Ectodermal cell (in vitro differentiated cells): Measurements from ENCODE around the gene SRSF11.
A peak's percentile ranks its signal among the peaks of the same experiment; 100 is the strongest.
"Not testable (repeated sequence)": the region's sequence is repeated elsewhere in the genome, so short reads cannot be mapped to it uniquely, and the experiment has no call there.

Source experiments
- H3K27ac ChIP-seq: 2 replicates; pipeline ENCODE4 v1.7.0; 2013; ENCODE audit warnings: mild to moderate bottlenecking, low read depth, low read length; ENCODE audit not compliant: insufficient read depth, poor library complexity, severe bottlenecking
- H3K27me3 ChIP-seq: 2 replicates; pipeline ENCODE4 v1.7.0; 2013; ENCODE audit warnings: mild to moderate bottlenecking, low read length; ENCODE audit not compliant: insufficient read depth, control insufficient read depth, poor library complexity, severe bottlenecking
- H3K36me3 ChIP-seq: one replicate; pipeline ENCODE4 v1.7.0; 2013; ENCODE audit warnings: low read length; ENCODE audit not compliant: control insufficient read depth, insufficient read depth
- H3K4me1 ChIP-seq: one replicate; pipeline ENCODE4 v1.7.0; 2013; ENCODE audit warnings: low read length; ENCODE audit not compliant: control insufficient read depth, insufficient read depth
- H3K4me3 ChIP-seq: 2 replicates; pipeline ENCODE4 v1.7.0; 2013; ENCODE audit warnings: low read depth, low read length, control low read depth; ENCODE audit not compliant: insufficient read depth
- H3K9me3 ChIP-seq: 2 replicates; pipeline ENCODE4 v1.7.0; 2013; ENCODE audit warnings: mild to moderate bottlenecking, low read length, moderate library complexity; ENCODE audit not compliant: control insufficient read depth
- WGBS, 2 experiments: methylation state at CpG; one replicate each; pipeline ENCODE4 v1.1.7; 2013; ENCODE audit warnings: missing lambda C conversion rate in 2 of 2; 5-methylcytosine and 5-hydroxymethylcytosine counted together

The SRSF11 gene

DNA sequence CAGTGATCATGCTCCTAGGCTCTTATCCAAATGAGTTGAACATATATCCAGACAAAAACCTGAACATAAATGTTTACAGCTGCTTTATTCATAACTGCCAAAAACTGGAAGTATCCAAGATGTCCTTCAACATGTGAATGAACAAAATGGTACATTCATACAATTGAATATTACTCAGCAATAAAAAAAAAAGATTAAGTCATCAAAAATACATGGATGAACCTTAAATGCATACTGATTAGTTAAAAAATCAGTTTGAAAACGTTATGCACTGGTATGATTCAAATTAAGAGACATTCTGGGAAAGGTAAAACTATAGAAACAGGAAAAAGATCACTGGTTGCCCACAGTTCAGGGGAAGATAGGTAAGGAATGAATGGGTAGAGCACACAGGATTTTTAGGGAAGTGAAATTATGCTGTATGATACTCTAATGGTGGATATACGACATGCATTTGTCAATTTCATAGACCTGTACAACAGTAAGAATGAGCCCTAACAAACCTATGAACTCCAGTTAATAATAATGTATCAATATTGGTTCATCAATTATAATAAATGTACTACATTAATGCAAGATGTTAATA, 18.9 kb upstream of the SRSF11 start:
- Histone ChIP-seq H3K4me1 (peaks cover 8% of the 10 kb centered on the region), H3K9me3 (no peaks in the 10 kb centered on the region), H3K36me3 (no peaks in the 10 kb centered on the region), H3K27ac (no peak overlapping the region), H3K27me3 (no peaks in the 10 kb centered on the region), H3K4me3 (no peak overlapping the region)
- 89 to 90% methylated on average over 2 of the region's 2 CpGs for WGBS, 2 experiments

DNA sequence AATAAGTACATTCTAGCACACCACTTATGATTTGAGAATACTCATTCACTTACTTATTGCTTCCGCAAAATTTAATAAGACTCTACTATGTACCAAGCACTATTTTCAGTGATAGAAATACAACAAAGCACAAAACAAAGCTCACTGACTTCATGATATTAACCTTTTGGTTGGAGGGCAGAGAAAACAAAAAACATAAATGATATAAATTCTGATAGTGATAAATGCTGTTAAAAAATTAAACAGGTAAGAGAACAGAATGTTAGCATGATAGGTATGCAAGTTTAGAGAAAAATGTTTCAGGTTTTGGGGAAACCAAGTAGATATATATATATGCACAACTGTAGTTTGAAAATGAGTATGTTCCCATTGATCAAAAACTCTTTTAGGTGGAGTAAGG, 17.0 kb upstream of the SRSF11 start:
- Histone ChIP-seq H3K27ac (no peak overlapping the region), H3K27me3 (no peaks in the 10 kb centered on the region), H3K4me1 (peaks cover 8% of the 10 kb centered on the region), H3K9me3 (no peaks in the 10 kb centered on the region), H3K36me3 (no peaks in the 10 kb centered on the region), H3K4me3 (peak overlapping the region; percentile 98)
- 83 to 89% methylated on average over 1 of the region's 1 CpG for WGBS, 2 experiments

DNA sequence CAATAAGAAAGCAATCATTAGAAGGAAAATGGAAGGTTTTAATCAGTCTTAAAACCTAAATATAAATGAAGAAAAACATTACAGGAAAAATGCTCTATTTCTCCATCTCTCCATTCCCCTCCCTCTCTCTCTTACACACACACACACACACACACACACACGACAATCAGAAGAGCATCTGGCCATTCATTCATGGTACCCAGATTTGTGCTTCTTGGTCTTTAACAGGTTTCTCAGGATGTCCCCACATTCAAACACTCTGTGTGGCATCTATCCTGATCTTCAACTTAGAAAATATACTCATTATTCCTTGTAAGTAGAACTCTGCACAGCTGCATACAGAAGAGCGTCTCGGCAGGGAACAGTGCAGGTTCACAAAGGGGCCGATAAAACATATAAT, 16.6 kb upstream of the SRSF11 start:
- Histone ChIP-seq H3K27me3 (no peaks in the 10 kb centered on the region), H3K27ac (no peak overlapping the region), H3K9me3 (no peaks in the 10 kb centered on the region), H3K4me1 (peaks cover 8% of the 10 kb centered on the region), H3K36me3 (no peaks in the 10 kb centered on the region), H3K4me3 (peak overlapping the region; percentile 98)
- 2 to 8% methylated on average over 4 of the region's 4 CpGs for WGBS, 2 experiments

DNA sequence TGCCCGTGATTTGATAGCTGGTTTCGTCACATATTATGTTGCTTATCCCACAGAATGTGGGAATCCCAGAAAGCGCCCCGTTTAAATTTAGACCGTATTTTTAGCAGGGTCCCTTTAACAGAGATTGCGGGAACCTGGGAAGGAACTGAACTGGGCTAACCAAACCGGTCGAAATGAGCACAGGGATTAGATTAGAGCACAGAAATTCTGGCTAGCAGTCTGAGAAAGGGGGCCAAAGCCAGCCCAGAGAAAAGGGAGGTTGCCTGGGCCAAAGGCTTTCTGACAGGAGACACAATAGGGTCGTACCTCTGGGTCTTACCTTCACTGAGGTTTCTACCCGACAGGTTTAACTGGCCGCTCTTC, 16.1 kb upstream of the SRSF11 start:
- WGBS, 2 experiments = 0 to 1% methylated on average over 11 of the region's 11 CpGs
- peak overlapping the region; percentile 98 for H3K4me3 ChIP-seq
- H3K27ac ChIP-seq = peak overlapping the region; percentile 44

DNA sequence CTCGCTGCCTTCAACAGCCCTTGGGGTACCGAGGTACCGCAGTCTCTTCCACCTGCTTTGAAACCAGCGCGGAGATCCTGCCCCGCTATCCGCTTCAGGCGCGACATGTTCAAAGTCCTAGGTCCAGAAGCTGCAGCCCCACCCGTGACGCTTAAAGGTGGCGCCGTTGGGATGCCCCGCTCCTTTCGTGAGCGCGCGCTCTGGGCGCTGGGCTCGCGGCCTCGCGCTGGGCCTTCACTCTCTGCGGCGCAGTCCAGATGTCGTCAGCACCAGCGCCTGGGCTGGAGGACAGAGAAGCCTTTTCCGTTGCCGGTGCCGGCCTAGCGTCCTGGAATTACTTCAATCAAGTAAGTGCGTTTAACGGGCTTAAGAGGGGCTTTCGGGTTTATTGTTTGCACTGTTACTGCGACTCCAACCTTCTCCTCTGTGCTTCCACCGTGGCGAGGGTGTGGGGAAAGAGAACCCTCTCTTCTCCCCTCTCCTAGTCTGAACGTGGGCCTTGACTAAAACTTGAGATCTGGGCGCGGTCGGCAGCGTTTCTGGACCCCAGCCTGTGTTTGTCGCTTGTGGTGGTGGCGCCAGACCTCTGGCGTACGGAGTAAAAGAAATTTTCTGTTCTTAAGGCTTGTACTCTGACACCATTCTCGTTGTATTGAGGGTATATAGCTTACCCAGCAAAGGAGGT, 15.6 kb upstream of the SRSF11 start, which contains the start of gene LRRC40:
LRRC40 (minus strand) TSS at position 146 of the 685 bp plus-strand sequence; CDS start at position 107, 39 bp downstream.
- Histone ChIP-seq H3K36me3 (no peaks in the 10 kb centered on the region), H3K27me3 (no peaks in the 10 kb centered on the region), H3K4me1 (peaks cover 8% of the 10 kb centered on the region), H3K9me3 (no peaks in the 10 kb centered on the region), H3K4me3 (peak within 1 kb of the TSS; percentile 98), H3K27ac (peak within 1 kb of the TSS; percentile 85)
- 0% methylated on average over 47 of the region's 47 CpGs for WGBS, 2 experiments

More for the DNA sequence above, 16.1 kb upstream of the SRSF11 start:
- Histone ChIP-seq H3K36me3 (no peaks in the 10 kb centered on the region), H3K27me3 (no peaks in the 10 kb centered on the region), H3K4me1 (peaks cover 8% of the 10 kb centered on the region), H3K9me3 (no peaks in the 10 kb centered on the region)

DNA sequence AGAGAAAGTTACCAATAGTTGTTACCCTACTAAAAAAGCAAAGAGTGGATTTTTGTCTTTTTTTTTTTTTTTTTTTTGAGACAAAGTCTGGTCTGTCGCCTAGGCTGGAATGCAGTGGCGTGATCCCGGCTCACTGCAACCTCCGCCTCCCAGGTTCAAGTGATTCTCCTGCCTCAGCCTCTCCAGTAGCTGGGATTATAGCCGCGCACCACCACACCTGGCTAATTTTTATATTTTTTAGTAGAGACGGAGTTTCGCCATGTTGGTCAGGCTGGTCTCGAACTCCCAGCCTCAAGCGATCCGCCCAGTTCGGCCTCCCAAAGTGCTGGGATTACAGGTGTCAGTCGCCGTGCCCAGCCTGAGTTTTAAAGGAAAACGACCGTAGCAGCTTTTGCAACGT, 14.3 kb upstream of the SRSF11 start:
- WGBS, 2 experiments = 92 to 94% methylated on average over 17 of the region's 17 CpGs
- H3K27me3 ChIP-seq, H3K9me3 ChIP-seq, H3K27ac ChIP-seq, H3K36me3 ChIP-seq, H3K4me1 ChIP-seq: not testable (repeated sequence)
- peak overlapping the region; percentile 98 for H3K4me3 ChIP-seq

DNA sequence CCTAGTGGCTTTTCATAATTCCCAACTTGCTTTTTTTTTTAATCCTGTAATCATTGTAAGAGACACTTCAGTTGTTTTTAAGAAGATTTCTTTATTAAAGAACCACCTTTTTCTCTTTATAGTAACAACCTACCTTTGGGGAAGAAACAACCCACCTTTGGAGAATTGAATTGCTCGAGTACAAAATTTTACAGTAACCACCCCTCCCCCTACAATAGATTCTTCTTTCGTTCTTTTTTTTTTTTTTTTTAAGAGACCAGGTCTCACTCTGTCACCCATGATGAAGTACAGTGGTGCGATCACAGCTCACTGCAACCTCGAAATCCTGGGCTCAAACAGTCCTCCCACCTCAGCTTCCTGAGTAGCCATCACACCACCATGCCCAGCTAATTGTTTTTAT, 13.7 kb upstream of the SRSF11 start:
- Histone ChIP-seq H3K9me3 (no peaks in the 10 kb centered on the region), H3K4me1 (peaks cover 8% of the 10 kb centered on the region), H3K27me3 (no peaks in the 10 kb centered on the region), H3K27ac (no peak overlapping the region), H3K36me3 (no peaks in the 10 kb centered on the region), H3K4me3 (no peak overlapping the region)
- WGBS, 2 experiments = 92% methylated on average over 4 of the region's 4 CpGs

DNA sequence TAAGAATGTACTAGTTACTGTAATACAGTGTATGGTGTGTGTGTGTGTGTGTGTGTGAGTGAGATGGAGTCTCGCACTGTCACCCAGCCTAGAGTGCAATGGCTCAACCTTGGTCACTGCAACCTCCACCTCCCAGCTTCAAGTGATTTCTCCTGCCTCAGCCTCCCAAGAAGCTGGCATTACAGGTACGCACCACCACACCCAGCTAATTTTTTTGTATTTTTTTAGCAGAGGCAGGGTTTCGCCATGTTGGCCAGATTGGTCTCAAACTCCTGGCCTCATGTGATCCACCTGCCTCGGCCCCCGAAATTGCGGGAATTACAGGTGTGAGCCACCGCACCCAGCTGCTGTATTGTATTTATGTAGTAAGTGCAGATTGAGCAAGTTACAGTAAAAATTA, 12.9 kb upstream of the SRSF11 start:
- Histone ChIP-seq H3K27ac (no peak overlapping the region), H3K4me3 (no peak overlapping the region), H3K4me1 (peaks cover 8% of the 10 kb centered on the region), H3K27me3 (no peaks in the 10 kb centered on the region), H3K9me3 (no peaks in the 10 kb centered on the region), H3K36me3 (no peaks in the 10 kb centered on the region)
- WGBS, 2 experiments = 90 to 98% methylated on average over 7 of the region's 7 CpGs

DNA sequence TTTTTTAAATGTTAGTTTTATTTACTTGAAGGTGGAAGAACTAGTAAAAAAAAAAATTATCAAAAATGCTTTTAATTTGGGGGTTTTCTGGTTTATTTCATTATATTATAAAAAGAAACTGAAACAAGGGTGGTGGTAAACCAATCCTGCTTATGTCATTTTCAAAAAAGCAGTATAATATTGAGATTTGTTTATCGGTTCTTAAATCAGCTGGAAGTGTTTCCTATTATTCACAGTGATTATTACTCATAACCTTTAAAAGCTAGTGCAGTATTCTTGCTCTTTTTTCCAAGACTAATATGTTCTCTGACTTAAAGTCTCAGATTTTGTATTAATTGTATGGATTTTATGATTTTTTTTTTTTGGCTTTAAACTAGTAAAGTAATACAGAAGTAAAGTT, 10.4 kb upstream of the SRSF11 start:
- WGBS, 2 experiments = 100% methylated on average over 1 of the region's 1 CpG; no CpG with 5 or more reads in 1 of the 2 experiments

DNA sequence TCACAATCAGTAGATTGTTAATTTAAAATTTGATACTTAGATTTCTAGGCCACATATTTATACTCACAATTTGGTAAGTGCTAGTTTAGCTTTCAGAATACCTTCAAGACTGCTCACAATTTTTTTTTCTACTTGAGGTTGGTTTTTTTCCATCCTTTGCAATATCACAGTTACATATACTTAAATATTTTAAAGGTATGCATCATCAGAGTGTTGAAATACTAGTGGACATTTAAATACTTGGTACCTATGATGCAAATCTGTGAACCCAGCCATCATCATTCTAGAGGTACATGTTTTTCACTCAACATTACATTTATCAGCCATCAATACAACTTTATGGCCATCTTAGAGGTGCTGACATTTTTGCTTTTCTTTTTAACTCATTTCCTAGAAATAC, 9.6 kb upstream of the SRSF11 start:
- no peaks in the 10 kb centered on the region for H3K27me3 ChIP-seq
- no peak overlapping the region for H3K4me3 ChIP-seq
- H3K36me3 ChIP-seq = no peaks in the 10 kb centered on the region
- H3K9me3 ChIP-seq = no peaks in the 10 kb centered on the region
- H3K27ac ChIP-seq = no peak overlapping the region
- no peaks in the 10 kb centered on the region for H3K4me1 ChIP-seq

More for the DNA sequence above, 10.4 kb upstream of the SRSF11 start:
- H3K27me3 ChIP-seq = no peaks in the 10 kb centered on the region
- no peaks in the 10 kb centered on the region for H3K9me3 ChIP-seq
- H3K36me3 ChIP-seq = no peaks in the 10 kb centered on the region
- H3K4me1 ChIP-seq = no peaks in the 10 kb centered on the region
- no peak overlapping the region for H3K27ac ChIP-seq
- no peak overlapping the region for H3K4me3 ChIP-seq
